HL-60/S4 treated with phorbol 12-myristate 13-acetate at 8.2 ng/mL for 4 days and 3 days (cell line): Measurements from ENCODE around the gene ZNF423.

ENCODE experiments used
- in situ Hi-C: fragments of 300-500 bp; cut with MboI; formaldehyde crosslinking; loops from 2 replicates; pipeline ENCODE4 v1.15.0; 2022; ENCODE audit warnings: low sequenced_read_pairs

The ZNF423 gene

DNA sequence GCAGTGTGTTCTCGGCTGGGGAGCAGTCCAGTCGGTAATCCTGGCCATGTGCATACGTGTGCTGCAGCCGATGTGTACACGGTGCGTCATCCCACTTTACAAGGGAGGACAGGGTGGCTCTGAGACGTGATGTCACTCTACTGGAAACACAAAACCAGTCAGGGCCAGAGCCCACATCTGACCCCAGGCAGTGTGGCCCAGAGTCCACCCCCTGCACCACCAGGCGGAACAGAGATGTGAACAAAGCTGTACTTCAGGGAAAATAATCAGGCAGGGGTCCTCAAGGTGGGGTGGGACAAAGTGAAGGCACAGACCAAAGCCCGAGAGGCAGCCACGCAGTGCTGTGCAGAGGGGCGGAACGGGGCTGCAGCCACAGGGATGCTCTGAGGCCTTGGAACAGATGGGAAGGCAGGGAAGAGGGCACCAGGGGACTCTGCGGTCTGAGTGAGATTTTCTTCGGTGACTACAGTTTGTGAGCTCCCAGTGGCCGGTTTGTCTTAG lies 181.5 kb downstream of the ZNF423 start:
- in situ Hi-C loops, result no loop called here

DNA sequence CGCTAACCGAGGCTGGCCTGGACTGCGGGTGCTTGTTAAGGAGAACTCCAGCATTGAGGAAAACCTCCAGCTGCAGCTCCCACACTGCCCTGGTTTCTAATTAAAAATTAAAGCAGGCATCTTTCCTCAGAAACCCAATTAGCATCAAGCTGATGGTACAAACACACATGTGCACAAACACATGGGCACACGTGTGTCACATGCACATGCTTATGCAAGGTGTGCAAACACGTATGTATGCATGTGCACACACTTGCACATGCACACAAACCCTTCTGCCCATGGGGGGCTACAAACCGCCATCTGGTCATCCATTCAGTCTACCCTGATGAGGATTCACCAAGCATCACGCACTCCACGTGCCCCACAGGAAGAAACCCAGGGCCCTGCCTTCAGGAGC lies 182.5 kb downstream of the ZNF423 start:
- in situ Hi-C loops, result no loop called here

DNA sequence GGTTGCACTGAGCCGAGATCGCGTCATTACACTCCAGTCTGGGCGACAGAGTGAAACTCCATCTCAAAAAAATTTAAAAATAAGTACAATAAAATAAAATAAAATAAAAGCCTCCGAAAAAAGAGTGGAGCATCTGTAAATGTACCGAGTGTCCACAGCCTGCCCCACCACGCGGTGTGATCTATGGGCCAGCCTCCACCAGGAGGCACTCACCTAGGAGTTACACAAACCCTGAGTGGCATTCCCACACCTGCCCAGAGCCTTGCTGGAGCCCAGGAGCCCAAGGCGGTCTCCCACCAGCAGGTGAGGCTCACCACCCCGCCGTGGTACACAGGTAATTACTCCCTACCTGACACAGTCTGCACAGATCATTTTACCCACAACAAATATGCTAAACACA lies 183.2 kb downstream of the ZNF423 start:
- in situ Hi-C loops, result no loop called here

DNA sequence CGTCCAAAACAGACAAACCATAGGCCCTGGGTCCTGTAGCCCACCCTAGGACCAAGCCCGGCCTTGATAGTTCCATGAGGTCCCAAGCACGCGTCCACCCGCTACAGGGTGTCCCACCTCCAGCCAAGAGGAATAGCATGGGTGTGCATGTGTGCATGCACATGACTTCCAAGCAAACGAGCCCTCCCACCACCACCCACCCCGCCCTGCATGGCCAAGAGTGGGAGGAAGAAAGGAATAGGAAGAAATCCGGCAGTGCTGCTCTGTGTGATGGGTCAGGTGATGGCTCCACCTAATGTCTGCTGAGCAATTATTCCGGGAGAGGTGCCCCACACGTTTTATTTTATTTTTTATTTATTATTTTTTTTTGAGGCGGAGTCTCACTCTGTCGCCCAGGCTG lies 184.6 kb downstream of the ZNF423 start:
- in situ Hi-C loops, result no loop called here

DNA sequence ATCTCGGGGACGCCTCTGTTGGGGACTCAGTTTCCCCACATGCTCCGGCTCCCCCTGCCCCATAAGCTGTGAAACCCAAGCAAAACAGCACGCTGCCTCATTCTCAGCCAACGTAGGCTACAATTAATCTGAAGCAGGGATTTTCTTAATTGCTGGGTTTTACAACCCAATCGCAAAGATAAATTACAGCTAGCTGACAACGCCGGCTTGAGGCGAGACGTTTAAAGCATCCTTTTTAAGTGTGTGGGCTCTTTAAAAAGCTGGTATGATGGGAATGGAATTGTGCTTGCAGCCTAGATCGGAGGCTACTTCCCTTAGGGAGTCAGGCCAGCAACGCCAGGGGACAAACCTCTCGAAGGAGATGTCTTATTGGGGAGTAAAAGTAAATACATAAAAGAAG lies 185.3 kb downstream of the ZNF423 start:
- in situ Hi-C loops, result no loop called here

DNA sequence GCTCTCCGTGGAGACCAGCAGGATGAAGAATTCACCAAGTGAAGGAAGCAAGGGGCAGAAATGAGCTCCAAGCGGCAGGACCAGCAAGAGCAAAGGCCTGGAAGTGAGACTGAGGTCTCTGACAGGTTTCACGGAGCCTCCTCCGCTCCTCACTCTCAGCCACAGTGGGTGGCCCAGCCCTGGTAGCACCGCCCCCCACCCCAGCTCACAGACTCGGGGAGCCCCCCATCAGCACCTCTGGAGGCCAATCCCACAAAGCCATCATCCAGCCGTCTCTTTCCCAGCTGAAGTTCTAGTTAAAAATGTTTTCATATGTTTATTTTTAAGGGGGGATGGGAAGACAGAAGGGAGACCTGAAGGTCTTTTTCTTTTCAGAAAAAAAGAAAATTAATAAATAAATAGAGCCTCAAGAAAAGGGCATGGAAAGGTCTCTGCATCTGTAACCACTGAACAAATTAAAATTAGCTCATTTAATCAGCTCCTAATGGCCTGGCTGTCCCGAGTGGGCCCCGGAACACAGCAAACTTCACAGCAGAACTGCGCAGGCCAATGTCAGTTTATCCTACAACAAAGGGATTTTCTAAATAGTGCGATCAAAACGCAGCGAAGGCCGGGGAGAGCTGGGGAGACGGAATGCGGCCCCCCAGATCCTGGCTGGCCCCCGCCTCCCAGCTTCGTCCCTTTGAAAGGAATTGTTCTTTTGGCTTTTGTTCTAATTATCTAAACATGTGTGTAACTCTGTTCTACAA lies 190.3 kb downstream of the ZNF423 start:
- in situ Hi-C loops, result no loop called here

DNA sequence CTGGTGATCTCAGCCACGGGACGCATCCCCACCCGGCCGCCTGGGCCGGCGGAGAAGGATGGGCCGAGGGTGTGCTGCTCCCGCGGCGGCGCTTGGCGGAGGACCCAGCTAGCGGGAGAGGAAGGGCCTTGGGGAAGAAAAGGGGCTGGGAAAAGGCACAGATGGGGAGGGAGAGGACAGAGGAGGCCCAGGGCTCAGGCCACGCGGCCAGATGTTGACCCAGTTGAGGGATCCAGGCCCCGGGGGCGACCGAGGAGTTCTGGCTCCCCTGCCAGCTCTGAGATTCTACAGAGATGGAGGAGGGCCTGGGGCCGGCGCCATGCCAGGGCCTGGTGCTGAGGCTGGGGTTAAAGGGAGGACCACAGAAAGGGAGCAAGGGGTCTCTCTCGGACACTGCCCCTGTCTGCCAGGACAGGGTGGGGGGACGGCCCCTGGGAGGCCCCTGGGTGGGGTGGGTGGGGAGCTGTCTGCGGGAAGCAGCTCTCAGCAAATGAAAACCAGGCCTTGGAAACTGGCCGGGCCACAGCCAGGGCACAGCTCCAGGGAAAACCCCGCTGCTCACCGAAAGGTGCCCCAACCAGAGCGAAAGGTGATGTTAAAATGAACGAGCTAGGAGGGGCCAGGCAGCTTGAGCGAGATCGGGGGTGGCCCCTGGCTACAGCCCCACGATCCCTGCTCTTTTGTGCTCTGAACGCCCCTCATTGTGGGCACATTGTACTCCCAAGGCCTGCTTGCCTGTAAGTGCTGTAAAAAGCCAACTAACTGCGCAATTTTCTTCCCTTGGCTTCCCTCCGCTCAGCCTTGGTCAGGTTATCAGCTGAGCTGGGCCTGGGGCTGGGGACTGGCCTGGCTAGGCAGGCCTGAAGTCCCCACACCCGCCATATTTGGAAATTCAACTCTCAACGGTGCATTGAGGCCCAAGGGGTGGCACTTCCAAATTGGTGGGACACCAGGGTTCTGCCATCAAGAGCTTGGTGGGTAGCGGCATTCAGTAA lies 191.4 kb downstream of the ZNF423 start:
- in situ Hi-C loops, result no loop called here

DNA sequence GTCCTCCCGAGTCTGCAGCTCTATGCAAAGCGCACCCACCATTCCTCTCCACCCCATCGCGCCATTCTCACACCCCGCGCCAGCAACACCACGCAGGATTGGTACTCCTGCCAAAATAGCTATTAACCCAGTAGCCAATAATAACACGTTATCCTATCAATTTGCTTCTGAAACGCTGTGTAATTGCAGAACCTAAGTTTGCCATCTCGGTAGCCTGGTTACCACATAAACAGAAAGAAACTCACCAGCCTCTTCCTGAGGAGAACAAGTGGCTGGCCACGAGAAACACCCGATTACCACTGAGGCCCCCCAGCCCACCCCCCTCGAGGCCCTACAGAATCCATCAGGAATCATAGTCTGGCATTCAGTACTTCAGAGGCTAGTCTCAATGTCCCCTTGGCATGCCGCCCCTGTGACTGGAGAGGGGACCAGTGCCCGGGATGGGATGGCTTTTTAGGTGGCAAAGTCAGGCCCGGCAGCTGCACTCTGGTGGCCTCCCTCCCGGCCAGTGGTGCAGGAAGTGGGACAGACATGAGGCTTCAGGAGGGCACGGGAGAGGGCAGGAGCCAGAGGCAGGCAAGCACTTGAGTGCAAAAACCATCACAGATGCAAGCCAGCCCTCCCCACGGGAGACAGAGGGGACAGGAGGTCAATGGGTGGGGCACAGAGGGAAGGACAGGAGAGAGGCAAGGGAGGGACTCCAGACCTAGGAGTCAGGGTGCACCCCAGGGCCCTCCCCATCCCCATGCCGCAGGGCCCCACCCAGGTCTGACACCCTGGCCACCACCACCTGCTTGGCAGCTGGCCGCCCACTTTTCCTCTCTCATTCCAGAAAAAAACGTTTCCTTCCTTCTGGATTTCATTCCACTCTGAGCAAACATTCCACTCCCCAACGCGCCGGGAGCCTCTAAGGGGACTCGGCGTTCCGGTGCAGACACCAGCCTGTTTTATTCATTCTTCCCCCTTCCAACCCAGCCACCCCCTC lies 192.5 kb downstream of the ZNF423 start:
- in situ Hi-C loops, result no loop called here

DNA sequence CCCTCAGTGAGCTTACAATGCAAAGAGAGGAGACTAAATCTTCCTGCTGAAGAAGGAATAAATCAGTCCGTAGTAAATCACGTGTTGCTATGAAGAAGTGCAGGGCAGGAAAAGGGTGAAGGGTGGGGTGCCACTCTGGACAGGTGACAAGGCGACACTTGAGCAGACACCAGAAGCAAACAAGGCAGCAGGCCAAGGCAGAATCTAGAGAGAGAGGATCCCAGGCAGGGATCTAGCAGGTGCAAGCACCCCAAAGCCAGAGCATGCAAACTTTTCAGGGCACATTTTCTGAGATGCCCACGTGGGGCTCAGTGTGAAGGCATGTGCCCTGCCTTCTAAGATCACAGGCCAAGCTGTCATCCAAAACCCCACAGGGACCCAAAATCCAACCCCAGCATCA lies 193.3 kb downstream of the ZNF423 start:
- in situ Hi-C loops, result no loop called here

DNA sequence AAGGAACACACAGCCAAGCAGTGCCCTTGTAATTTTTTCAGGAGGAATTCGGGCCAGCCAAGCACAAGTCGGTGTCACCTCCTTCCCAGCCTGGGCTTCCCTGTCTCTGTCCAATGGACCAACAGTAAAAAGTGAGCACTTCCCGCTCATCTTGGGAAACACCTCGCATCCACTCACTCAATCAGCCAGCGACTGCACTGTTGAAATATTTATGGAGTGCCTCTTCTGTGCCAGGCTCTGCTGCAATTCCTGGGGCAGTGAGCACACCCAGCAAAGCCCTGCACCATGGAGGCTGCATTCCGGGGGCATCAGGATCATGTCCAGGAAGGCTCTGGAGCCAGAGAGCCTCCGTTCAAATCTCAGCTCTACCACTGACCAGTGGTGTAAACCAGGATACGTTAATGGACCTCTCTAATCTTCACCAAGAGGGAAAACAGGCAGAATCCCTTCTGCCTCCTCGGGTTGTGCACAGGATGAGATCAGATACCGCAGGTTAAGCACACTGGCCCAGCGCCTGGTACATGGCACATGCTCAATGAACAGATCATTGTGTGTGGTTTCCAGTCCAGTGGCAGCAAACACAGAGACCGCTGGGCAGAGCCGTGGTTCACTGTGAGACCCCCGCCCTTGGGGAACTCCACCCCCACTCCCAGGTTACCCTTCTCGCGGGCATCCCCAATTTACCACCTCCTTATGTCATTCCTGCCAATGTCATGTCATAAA lies 194.3 kb downstream of the ZNF423 start:
- in situ Hi-C loops, result no loop called here

DNA sequence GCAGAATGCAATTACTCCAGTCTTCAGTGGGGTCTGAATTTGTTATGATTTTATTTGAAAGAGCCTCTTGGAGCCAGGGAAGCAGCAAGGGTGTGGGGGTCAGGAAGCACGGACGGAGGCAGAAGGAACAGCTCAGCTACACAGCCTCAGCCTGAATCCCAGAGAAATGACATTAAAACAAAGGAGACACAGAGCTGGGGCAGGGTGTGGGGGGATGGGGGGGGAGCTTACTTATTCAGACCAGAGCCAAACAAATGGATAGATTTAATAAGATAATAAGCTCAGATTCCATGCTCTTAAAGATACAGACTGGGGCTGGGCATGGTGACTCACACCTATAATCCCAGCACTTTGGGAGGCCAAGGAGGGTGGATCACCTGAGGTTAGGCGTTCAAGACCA lies 195.3 kb downstream of the ZNF423 start:
- in situ Hi-C loops, result no loop called here

DNA sequence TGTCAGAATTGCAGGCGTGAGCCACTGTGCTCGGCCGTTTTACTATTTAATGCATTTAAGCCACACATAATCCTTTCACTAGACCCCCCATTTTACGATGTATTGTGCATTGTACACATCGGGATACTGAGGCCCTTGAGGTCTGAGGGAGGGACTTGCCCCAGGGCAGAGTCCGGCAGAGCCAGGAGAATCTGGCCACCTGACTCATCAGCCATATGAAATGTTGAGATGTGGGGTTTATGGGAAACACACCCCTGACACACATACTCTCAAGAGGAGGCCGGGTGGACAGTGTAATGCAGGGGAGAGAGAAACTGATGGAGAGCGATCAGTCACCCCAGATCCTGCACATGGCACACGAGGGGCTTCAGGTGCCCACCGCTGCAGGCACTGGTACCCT lies 196.6 kb downstream of the ZNF423 start:
- in situ Hi-C loops, result no loop called here

DNA sequence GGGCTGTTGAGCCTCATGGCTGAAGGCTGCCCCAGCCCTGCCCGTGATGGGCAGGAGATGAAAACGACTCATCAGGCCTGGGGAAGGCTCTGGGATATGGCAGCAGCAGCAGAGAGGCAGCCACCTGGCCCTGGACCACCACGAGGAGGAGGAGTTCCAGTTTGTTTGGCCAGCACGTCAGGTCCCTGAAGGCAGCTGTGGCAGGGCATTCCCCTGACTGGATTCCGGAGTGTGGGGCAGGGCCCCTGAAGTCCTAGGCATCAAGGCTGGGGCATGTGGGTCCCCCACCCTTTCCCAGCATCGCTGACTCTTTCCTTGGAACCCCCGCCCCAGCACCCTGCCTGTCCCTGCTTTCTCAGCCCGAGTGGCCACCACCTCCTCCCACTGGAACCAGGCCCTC lies 197.4 kb downstream of the ZNF423 start:
- in situ Hi-C loops, result no loop called here

DNA sequence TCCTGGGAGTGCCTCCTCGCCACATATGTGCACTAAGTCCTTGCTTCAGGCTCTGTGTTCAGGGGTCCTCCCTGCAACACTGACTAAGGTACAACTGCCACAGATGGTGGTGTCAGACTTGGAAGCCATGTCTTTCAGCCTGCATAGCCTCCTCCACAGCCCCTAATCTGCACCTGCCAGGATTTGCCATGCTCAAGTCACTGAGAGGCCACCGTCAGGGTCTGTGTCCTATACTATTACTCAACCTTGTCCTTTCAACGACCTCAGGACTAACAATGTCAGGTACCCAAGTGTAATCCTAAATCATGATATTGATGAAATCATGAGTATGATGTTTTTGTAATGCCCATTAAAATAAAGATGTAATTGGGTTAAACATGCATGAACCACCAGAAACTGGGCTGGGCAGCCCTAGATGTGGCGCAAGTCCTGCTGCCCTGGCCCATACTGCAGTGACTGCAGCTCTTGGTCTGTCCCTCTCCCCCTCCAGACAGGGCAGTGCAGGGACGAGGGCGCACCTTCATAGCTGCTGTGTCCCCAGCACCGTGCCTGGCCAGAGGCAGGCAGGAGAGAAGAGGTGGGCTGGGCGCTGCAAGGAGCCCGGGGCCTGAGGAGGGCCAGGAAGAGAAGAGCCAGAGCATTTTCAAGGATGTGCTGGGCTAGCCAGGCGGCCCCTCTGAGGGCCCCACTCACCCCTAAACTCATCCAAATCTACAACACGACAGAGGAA lies 198.0 kb downstream of the ZNF423 start:
- in situ Hi-C loops, result no loop called here

DNA sequence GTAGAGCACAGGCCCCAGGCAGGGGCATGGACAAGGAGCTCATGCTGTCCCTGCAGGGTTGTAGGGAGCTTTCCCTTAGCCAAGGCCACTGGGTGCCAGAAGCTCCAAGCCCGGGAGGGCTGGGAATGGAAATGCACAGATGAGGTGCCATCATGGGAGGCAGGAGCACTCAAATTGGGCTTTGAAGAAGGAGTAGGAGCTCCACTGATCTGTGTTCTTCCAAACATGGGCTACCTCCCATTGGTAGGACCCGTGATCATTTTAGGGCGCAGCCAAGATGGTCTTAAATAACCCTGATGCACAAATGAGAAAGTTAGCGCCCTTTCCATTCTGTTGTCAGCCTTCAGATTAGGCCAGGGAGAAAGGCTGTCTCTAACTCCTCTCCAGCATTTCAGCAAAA lies 201.5 kb downstream of the ZNF423 start:
- in situ Hi-C loops, result no loop called here

DNA sequence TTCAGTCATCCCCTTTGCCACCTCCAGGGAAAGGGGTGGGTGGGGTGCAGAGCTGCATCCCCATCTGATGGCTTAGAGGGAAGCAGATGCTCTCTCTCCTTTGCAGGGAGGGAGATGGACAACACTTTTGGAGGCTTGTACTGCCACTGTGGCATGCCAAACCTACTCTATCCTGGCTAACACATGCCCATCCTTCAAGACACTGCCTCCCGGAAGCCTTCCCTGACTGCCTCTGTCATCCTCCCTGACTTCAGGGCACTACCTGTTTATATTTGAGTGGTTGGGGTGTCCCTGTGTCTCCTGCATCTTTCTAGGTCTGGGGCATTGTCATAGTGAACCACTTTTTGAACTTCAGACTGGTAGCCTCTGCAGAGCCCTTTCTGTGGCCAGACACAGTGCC lies 202.3 kb downstream of the ZNF423 start:
- in situ Hi-C loops, result no loop called here

DNA sequence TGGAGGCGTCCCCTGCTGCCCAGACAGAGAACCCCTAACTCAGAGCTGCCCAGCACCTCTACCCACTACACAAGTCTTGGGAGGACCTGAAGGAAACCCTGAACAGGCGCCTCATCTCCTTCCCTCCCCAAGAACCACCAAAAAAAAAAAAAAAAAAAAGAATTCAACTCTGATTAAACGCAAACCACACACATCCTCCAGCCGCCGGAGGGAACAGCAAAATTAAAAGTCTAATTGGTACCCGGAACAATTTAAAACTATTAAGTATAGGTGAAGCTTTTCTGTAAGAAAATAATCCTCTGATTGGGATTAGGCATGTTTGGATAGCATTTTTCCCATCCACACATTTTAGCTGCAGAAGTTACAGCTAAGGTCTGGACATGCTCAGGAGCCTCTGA lies 202.7 kb downstream of the ZNF423 start:
- in situ Hi-C loops, result no loop called here

DNA sequence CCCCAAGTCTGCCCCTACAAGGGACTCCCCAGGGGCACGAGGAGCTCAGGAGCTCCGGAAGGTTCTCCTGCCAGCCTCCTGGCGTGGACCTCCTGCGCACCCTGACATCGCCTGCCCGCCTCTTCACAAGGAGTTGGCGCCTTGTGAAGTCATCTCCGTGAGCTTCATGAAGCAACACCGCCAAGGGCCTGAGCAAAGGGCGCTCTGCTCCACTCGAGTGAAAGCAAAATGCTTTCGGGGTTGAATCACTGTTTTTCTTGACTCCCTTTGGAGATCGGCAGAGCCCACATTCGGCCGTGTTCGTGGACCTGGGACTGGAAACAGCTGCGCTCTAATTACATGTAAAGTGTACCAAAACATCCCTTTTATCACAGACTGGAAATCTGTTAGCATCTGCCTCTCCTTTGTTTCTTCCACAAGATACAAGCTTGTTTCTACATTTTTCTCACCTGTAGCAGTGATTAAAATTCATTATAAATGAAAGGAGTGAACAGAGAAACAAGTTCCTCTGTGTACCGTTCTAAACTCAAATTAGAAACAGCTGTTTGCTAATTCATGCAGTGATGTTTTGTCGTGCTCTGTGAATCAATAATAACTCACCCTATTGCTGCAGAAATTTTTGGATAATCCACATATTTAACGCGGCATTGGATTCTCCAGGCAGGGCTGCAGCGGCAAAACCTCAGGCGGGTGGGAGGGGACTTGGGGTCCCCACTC lies 203.3 kb downstream of the ZNF423 start:
- in situ Hi-C loops, result no loop called here

DNA sequence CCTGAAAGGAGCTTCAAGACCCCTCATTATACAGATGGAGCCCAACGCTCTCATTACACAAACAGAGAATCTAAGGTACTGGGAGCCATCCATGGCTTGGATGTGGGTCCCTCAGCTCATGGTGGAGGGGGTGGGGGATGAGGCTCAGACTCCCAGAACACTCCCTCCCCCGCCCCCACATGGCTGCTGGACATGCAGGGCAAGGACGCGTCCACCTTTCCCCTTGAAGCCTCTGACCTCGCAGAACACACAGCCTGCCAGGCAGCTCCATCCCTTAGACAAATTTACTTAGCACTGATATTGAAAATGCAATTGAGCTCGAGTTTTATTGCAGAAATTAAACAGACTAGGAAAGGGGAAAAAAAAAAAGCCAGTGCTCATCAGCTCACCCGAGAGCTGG lies 203.9 kb downstream of the ZNF423 start:
- in situ Hi-C loops, result no loop called here
